MV-4-11 (cell line): ENCODE data around the gene ABLIM3.
A peak's percentile ranks its signal among the peaks of the same experiment; 100 is the strongest.

Source experiments
- DNase-seq: peaks from one replicate; lab custom pipeline; 2025; lab: John Stamatoyannopoulos, UW

ABLIM3 gene

DNA sequence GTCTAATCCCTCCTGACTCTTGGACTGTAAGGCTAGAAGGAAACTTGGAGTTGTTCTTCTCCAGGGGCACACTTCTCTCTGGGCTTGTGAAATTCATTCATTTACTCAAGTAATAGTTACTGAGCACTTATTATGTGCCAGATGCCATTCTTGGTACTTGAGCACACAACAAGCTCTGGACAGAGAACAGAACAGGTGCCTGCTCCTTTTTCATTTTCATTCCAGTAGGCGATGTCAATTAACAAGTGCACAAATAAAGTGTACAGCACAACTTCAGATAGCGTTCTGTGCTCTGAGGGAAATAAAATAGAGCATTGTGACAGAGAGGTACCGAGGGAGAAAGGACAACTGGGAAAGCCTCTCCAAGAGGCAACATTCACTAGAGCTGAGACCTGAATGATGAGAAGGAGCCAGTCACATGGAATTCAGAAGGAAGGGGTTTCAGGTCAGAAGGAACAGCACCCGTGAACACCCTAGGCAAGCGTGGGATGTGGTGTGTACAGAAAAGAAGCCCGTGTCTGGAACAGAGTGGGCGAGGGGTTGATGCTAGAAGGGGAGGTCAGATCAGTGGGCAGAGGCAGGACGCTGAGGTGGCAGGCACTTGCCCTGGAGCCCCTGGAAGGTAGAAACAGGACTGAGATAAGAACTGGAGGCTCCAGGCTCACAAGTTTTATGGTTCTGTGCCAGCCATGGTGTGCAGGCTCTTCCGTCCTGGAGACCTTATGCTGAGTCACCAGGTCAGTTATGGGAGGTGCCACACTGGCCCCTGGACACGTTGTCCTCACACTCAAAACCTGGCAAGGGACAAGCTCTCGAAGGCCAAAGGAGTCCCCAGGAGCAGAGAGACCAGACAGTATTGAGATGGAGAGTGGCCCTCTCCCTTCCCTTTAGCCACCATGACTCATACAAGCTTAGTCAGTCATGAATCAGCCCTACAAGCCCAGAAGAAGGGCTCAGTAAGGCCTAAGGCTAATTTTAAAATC, 7.2 kb upstream of the ABLIM3 start:
- DNase-seq: peak; percentile 51

DNA sequence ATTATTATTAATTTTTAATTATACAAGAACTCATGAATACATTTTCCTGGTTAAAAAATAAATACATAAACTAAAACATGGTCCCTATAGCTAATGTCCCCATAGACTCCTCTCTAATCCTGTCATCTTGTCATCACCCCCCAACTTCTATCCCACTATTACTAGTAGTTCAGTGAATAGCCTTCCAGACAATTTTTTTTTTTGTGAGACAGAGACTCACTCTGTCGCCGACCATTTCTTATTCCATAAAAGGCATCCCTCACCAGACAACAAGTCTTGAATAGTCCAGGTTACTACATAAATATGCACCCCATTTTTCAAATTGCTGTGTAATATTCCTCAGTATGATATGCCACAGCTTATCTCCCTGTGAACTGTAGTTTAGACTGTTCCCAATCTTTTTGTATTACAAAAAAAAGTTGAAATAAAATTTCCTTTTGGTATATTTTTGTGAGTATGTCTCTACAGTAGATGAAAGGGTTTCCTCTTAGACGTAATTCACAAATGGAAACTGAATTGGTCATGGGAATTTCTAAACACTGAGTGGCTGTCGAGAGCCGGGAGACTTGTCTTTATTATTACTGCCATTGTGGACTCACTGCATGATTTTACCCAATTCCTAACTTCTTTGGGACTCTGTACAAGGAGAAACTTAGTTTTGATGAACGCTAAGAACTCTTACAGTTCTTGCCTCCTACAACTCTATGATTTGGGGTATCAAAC, 6.4 kb upstream of the ABLIM3 start:
- DNase-seq: no peak

- no peak for DNase-seq
These were observed 5.6 kb upstream of the ABLIM3 start for GRCh38 chr5:149135536-149136201.

DNA sequence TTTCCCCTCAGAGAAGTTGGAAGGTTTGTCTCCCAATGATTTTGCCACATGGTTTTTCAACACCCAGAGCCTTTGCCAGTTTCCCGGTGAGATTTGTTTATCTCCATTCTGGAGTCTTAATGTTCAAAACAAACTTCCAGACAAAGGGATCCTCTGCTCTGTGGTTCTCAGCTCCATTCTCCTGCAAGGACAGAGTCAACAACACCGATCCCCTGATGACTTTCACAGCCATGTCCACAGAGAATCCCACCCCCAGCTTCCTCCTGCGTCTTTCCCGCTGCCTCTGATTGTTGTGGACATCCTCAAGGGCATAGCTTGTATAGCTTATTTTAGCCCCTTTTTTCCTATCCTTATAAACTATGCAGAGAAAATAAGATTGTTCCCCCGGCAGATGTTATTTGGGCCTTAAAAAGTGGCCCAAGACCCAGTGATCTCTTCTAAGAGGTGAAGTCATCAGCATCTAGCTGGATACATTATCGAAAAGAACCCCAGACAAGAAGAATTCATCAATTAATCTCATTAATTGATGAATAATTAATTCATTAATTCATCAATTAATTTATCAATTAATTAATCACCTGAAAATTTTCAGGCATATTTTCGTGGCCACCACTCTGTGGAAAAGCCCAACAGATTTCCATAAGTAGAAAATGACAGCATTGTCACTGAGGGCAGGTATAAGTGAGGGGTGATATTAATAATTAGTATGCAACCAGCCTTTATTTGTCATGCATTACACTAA, 2.9 kb upstream of the ABLIM3 start:
- DNase-seq: no peak

DNA sequence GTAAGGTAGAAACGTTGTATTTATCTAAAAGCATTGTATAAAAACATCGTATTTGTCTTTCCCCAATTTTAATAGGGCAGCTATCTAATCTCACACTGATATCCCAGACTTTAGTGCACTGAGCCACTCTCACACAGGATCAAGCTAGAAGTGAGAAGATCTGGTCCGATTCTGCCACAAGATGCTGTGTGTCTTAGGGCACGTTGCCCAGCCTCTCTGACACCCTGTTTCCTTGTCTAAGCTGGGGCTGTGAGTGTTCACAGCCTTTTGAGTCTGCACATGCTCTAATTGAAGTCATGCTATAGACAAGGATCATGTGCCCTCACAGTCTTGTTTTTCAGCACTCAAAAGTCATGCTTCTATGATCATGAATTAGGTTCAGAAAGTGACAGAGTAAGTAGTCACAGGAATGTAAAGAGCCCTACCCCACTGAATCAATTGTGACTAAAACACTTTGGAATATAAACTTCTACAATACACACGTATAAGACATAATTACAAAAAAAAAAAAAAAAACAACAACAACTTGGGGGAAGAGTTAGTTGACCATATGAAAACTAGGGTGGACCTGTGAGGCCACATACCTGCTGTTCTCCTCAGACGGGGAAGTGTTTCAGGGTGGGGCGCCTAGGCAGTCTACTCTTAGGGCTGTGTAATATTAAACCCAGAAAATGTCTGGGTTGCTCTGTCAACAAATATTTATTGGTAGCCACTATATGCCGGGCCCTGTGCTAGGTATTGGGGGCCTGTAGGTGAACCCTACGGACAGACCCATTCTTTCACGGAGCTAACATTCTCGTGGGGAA, 893 bp upstream of the ABLIM3 start:
- DNase-seq: no peak

- DNase-seq: no peak
These were observed 911 bp downstream of the ABLIM3 start for GRCh38 chr5:149141957-149142851.

DNA sequence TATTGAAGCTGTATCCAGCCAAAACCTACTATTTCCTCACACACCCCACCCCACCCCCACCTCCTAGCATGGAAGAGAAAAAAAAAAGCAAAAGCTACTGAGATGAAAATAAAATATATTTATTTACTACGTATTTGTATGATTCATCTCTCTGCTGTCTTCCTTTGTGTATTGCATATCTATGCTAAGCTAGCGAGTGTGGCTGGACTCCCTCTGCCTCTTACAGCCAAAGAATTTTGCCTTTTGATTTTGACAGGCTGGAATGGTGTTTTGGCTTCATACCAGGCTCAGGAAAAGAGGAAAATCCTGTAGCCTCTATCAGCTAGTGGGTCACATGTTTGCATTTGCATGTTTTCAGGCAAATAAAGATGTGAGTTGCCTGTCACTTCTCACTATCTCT, 2.2 kb downstream of the ABLIM3 start:
- no peak for DNase-seq

GRCh38 chr5:149144637-149145036, 3.3 kb downstream of the ABLIM3 start:
- DNase-seq: no peak

DNA sequence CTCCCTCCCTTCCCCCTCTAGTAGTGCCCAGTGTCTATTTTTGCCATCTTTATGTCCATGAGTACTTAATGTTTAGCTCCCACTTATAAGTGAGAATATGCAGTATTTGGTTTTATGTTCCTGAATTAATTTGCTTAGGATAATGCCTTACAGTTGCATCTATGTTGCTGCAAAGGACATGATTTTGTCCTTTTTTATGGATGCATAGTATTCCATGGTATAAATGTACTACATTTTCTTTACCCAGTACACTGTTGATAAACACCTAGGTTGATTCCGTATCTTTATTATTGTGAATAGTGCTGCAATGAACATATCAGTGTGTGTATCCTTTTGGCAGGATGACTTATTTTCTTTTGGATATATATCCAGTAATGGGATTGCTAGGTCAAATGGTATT, 3.8 kb downstream of the ABLIM3 start:
- no peak for DNase-seq

- no peak for DNase-seq
These were observed 6.4 kb downstream of the ABLIM3 start for GRCh38 chr5:149147676-149148075.

GRCh38 chr5:149149942-149150341, 8.6 kb downstream of the ABLIM3 start:
- no peak for DNase-seq

GRCh38 chr5:149150457-149150856, 9.2 kb downstream of the ABLIM3 start:
- peak; percentile 23 for DNase-seq

DNA sequence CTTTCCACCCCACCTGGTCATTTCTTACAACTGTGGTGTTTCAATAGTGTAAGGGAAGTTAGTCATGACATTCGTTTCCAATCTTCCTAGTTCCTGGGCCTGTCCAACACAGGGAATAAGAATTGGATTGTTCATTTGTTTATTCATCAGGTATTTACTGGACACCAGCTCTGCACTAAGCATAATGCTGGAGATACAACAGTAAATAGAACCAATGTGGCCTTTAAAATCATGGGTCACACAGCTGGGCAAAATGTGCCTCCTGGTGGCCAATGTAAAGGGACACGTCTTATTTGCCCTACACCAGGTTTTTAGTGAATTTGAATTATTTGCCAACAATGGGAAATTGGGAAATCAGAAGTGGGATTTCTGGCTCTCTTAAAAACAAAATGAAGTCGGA, 10.4 kb downstream of the ABLIM3 start:
- no peak for DNase-seq

DNA sequence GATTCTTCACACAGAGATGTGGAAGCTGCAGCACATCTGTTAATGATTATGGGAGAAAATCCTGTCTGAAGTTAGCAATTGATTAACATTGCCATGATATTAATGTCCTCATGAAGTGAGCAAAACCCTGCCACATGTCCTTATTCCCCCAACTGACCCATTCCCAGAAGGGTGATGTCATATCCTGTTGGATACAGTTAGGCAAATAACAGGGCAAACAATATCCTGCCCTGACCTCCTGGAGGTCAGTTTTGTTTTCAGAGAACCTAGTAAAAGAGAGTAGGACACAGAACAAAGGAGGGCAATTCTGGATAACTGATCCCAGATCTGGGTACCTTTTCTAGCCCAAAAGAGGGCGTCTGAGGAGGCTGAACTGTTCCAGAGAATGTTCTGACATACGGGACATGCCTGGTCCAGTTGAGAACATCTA, 11.0 kb downstream of the ABLIM3 start:
- no peak for DNase-seq

DNA sequence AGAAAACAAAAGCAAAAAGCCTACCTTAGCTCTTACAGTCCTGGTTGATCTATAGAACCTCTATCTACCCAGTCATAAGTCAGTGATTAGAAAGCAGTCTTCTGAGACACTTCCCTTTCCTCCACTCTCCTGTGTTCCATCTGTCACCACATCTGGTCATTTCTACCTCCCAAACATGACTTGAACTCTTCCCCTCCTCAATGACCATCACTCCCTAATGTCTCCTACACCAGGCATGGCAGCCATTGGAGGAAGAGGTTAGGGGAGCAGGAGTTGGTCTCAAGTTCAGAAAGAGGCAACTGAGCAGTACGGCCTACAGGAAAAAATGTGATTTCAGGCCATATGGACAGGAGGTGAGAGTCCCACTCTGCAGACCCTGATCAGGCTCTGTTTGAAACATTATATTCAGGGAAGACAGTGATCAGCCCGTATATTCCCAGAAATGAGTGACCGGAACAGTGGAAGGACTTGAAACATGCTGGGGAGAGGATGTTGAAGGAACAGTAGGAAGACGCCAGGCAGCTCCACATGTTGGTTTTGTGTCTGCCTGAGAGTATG, 12.0 kb downstream of the ABLIM3 start:
- no peak for DNase-seq

DNA sequence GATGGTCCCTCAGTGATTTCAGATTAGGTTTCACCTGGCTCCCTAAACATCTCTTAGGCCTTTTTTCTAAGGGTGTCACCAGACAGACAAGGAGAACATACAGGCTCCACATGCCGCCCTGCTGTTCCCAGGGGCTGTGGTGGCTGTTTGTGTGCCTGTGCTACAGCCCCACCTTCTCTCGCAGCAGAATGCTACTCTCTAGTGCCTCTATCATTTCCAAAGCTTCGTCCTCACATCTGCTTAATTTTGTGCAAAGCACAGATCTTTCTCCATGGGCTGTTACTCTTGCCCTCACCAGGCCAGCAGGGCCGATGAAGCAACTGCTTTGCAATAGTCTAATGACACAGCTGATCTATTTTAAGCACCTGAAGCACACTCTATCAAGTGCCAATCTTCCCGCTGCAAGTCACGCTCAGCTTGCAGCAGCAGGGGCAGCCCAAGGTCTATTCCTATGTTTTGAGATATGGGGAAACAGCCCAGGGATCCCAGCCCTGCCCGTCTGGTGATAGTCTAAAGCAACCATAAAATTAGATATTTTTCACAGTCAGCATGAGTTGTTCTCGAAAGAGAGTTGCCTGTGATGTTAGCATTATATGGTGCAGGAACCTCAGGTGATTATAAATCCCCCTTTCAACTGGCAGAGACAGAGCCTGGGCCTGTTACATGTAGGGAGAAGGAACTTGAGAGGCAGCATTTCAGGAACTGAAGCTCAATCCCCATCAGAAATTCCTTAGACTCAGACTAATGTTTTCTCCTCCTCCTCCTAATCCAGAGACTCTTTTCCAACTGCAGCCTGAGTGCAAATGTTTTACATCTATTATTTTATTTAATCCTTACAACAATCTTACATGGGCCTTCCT, 12.7 kb downstream of the ABLIM3 start:
- peak; percentile 71 for DNase-seq

- DNase-seq: no peak
These were observed 13.4 kb downstream of the ABLIM3 start for GRCh38 chr5:149154650-149155049.

DNA sequence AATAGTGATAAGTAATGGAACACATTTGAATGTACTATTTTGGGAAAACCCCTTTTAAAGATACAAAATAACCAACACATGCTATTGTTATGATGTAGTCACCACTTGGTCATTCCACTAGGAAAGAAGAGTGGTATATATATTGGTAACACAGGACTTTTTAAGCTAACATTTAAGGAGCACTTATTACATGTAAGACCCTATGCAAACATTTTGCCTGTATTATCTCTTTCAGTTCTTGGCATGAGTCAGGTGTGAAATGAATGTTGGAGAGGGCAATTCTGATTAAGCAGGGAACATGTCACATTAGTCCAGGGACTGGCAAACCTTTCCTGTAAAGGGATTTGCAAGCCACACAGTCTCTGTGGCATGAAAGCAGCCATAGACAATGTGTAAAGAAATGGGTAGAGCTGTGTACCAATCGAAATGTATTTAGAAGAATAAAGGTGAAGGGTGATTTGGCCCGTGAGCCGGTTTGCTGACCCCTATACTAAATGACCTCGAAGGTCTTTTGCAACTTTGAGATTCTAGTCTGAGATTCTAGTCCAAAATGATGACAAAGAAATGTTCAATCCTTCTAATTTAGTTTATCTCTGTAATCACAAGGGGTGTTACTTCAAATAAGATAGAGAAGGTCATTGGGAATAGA, 15.3 kb downstream of the ABLIM3 start:
- DNase-seq: no peak
